HG03469 (cell line): ENCODE measurements around the gene IL17REL.

Experiments used
- ATAC-seq: cut with Tn5 transposase; IDR thresholded peaks from one replicate; pipeline ENCODE4 v1.9.1; 2021; ENCODE audit warnings: mild to moderate bottlenecking, moderate library complexity, moderate number of reproducible peaks; ENCODE audit not compliant: unreplicated experiment

Gene IL17REL

DNA sequence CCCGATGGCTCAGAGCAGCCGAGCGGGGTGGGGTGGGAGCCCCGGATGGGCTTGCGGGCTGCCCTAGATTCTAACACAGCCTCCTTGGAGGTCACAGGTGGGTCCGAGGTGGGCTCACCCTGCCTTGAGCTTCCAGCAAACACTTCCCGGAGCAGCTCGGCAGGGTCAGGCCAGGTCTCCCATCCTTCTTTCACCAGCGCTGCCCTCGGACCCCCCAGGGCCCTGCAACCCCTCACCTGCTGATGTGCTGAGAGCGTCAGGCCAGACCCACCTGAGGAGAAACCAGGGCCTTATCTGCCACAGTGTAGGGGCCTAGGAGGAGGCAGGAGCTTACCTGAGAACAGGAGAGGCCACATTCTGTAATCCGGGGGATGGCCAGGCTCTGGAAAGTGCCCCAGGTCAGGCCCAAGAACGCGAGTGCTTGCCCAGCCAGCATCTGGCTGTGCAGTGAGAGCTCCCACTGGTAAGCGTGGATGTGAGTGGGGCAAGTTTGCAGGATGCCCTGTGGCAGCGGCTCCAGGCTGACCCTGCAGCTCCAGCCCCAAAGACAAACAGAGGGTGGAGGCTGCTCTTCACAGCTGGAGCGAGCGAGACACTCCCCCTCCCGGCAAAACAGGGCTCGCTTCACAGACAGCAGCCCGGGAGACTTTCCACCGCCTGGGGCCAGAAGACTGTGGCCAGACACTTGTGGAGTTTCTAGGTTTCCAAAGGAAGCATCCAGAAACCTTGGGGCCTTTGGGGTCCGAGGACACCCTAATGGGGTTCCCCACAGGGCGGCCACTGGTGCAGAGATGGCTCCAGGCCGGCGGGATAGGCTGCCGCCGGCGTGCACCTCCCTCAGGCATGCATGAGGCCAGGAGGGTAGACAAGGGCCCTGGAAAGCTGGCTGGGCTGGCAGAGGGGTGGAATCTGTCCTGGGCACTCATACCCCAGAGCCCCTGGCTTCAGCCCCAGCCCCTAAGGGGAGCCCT lies at the start of gene IL17REL:
TSS of gene IL17REL (minus strand) at position 555 of the 971 bp plus-strand sequence. CDS start at position 436, 119 bp downstream.
- ATAC-seq, result no peak

DNA sequence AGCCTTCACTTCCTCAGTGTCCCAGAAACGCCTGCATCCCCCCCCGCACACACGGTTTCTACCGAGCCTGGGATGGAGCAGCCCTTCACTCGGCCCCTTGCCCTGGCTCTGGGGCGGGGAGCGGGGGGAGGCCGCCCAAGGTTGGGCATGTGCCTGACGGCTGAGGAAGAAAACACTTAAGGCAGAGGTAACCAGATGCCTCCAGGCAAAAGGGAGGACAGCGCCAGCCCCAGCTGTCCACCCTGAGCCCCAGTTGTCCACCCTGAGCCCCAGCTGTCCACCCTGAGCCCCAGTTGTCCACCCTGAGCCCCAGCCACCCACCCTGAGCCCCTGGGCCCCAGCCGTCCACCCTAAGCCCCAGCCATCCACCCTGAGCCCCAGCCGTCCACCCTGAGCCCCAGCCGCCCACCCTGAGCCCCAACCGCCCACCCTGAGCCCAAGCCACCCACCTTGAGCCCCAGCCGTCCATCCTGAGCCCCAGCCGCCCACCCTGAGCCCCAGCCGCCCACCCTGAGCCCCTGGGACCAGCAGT lies 49.3 kb upstream of the IL17REL start:
- ATAC-seq, result no peak

DNA sequence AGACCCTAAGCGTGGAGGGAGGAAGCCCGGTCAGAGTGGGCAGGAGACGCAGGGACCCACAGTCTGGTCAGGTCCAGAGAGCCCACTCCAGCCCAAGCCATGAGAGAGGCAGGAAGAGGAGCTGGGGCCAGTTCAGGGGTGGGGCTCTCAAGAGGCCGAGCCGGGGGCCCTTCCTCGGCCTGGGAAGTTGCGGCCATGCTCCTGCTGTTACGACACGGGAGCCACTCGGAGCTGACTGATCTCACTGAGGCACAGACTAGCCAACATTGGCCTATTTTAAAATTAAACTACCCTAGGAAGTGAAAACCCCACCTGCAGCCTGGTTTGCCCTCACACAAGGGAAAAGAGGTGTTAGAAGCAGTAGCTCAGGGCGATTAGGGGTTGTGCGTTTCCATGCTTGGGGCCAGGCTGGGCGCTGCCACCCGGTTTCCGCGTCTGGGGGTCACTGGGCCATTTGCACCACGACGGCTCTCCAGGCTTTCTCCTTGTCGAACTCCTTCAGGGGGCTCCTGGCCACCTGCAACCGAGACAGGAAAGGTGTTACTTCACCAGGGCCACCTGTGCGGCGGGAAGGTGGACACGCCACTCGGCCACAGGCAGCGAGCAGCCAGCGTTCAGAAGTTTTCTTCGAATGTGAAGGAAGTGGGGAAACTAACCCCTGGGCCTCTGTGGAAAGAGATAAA lies 48.7 kb upstream of the IL17REL start:
- no peak for ATAC-seq

- ATAC-seq, result no peak
These were observed 48.0 kb upstream of the IL17REL start for GRCh38 chr22:50060441-50061140.

DNA sequence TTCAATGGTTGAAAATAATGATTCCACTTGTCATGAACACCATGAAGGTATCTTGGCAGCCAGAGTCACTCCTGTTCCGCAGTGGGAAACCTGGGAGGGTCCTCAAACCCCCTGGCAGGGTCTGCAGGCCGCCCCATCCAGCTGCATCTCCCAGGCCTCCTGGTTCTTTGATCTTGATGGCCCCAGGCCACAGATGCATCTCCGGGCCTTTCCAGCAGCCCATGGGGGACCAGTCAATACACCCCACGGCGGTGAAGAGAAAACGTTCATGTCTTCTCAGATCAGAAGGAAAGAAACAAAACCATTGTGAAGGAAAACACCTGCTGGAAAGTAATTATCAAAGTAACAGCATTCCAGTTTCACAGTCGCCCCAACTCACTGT lies 47.3 kb upstream of the IL17REL start:
- ATAC-seq, result no peak

DNA sequence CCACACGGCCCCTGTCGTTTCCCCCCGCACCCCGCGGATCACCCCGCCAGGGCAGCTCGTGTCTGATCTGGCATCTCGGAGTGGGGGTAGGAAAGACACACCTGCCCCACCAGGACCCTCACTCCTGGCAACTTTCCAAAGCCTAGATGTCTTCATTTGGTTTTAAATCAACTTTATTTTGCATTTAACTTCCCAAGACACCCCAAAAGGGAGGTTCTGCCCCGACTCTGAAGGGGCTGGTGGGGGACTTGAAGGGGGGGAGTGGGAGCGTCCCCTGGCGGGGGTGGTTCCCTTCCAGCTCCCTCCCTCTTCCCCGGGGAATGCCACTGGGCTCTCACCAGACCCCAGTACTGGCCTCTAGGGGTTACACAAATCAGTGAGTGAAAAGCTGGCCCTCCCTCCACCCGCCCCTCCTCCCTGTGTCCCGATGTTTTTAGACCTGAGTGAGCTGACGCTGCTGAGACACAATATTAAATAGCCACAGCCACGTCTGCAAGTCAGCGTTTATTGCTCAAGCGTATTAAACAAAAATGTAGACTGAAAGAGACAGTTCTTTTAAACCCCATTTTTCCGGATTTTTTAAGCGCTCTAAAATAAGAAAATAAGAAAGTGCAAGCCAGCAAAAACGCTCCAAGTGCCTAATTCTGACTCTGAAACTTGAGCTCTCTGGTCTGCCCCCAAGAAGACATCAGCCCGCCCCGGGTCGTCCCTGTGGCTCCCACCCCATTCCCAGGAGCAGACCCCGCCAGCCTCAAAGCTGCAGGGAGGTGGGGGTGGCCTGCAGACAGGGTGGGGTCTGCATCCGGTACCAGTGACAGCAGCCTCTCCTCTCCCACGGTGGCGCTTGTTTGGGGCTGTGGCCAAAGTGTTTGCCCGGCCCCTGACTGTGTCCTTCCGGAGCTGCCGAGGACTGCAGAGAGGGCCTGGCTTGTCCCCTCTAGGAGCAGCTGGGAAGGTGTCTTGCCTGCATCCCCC lies 46.6 kb upstream of the IL17REL start:
- ATAC-seq, result no peak

DNA sequence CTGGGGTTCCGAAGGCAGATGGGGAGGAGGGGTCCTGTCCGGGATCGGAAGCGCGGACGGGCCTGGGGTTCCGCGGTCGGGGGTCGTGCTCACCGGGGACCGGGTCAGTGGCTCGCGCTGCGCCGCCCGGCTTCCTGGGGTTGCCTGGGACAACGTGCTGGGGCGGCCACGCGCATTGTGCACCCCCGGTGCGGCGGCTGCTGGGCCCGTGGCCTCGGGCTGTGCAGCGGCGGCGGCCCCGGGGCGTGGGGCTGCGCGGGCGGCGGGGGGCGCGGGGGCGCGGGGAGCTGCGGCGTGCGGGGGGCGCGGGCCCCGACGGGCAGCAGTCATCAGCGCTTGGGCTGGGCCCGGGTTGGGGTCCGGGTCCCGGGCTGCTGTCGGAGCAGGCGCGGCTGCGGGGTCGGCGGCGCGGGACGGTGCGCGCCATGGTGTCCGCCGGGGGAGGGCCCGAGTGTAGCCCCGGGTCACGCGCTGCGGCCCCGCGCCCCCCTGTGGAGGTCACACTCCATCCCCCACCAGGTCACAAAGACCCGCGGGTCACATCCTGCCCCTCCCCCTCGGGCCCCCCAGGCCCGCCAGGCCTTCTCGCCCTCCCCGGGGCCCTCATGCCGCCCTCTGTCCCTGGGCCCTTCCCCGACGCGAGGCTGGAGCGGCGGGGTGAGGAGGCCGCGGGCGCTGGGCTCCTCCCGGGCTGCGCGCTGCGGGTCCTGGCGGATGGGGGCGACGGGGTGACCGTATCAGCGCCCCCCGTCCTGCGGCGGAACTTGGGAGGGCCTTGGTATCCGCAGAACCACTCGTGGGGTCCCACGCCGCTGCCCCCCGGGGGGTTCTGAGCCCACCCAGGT lies 45.7 kb upstream of the IL17REL start, which contains the start of gene TTLL8:
TSS of gene TTLL8 (minus strand) at position 238 of the 845 bp plus-strand sequence.
- no peak for ATAC-seq

DNA sequence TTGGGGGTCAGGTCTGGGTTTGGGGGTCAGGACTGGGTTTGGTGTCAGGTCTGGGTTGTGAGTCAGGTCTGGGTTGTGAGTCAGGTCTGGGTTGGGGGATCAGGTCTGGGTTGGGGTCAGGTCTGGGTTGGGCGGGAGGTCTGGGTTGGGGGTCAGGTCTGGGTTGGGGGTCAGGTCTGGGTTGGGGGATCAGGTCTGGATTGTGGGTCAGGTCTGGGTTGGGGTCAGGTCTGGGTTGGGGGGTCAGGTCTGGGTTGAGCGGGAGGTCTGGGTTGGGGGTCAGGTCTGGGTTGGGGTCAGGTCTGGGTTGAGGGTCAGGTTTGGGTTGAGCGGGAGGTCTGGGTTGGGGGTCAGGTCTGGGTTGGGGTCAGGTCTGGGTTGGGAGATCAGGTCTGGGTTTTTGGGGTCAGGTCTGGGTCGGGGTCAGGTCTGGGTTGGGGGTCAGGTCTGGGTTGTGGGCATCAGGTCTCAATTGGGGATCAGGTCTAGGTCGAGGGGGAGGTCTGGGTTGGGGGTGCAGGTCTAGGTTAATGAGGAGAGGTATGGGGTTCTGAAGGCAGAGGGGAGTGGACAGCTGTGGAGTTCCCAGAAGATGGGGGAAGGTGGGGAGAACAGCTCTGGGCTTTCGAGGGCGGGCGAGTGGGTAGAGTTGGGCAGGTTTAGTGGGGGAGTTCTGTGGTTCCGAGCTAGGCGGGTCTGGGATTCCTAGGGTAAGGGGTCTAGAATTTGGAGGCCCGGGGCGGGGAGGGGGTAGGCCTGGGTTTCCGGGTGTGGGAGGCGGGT lies 44.9 kb upstream of the IL17REL start:
- ATAC-seq, result no peak

- no peak for ATAC-seq
These were observed 43.8 kb upstream of the IL17REL start for GRCh38 chr22:50056214-50056972.

- ATAC-seq, result no peak
These were observed 41.3 kb upstream of the IL17REL start for GRCh38 chr22:50053861-50054260.

DNA sequence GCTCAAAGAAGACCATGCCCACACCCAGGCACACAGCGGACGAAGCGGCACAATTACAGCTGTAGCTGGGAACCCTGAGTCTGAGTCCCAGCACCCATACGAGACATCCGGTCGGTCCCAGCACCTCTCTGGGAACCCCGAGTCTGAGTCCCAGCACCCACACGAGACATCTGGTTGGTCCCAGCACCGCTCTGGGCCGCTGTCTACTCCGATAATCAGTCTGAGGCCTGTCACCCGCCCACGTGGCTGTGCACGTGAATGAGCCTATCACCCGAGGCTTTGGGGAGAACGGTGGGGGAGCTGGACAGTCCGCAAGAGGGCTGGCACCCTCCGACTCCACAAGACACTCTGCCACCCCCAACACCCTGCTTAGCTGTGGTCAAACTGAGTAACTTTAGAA lies 39.4 kb upstream of the IL17REL start:
- no peak for ATAC-seq

GRCh38 chr22:50049299-50050195 lies 37.0 kb upstream of the IL17REL start:
- ATAC-seq, result no peak

- ATAC-seq, result no peak
These were observed 36.3 kb upstream of the IL17REL start for GRCh38 chr22:50048836-50049235.

GRCh38 chr22:50048061-50048765 lies 35.6 kb upstream of the IL17REL start:
- no peak for ATAC-seq

- ATAC-seq, result no peak
These were observed 34.8 kb upstream of the IL17REL start for GRCh38 chr22:50047346-50047745.
